Right renal cortex interstitium (tissue), 3 donors: Measurements from ENCODE around the gene GDPD4. TPM values are rescaled to one million over a fixed set of nuclear protein-coding genes. Genes with fewer than 3 reads are reported as not detected.
"Not testable (repeated sequence)": the region's sequence is repeated elsewhere in the genome, so short reads cannot be mapped to it uniquely, and the experiment has no call there.

Experiments used
- DNase-seq, 3 donors: peaks; one replicate each; pipeline ENCODE4 v3.0.0-alpha.2; 2013; ENCODE audit warnings: low read depth in 3 of 3, low spot score in 2 of 3
- polyA plus RNA-seq, 3 donors: library from polyadenylated mRNA; unstranded; fragments of 120-200 nt; gene quantifications; one replicate each; pipeline ENCODE4 v1.2.1, GENCODE V29; 2013; ENCODE audit not compliant: insufficient read length in 3 of 3

Gene GDPD4
- polyA plus RNA-seq, 3 donors: 0.04 to 0.35 TPM; not detected in 1

DNA sequence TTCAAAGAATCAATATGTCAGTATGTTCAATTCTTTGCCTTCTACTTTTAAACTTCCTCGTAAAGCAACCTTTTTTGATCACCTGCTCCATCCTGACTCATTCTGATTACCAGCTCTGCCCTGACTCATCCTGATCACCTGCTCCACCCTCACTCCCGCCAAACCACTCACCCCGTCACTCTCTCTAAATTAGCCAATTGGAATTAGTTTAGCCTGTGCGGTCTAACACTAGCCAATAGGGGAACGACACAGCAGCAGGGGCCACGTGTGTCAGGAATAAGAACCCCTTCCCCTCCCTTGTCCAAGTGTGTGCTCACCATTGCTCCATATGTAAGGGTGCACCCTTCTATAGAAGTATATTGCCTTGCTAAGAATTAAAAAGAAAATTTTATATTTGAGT lies 1.5 kb downstream of the GDPD4 start:
- not testable (repeated sequence) for DNase-seq

DNA sequence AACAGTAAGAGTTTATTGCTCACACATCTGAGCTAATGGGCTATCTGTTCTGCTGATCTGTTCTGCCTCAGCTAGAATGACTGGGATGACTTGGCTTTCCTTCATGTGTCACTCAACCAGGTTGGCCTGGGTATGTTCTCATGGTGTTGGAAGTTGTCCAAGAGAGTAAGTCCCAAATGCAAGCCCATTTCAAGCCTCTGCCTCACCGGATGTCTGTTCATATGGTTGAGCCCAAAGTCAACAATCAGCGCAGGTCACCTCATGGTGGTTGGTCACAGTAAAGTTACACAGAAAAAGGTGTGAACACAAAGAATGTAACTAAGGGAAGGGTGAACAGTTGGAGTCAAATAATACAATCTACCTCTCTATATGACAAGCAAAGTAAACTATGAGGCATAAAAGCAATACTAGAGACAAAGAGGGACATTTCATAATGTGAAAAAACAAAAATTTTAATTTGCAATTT lies 1.9 kb downstream of the GDPD4 start:
- no peak for DNase-seq

DNA sequence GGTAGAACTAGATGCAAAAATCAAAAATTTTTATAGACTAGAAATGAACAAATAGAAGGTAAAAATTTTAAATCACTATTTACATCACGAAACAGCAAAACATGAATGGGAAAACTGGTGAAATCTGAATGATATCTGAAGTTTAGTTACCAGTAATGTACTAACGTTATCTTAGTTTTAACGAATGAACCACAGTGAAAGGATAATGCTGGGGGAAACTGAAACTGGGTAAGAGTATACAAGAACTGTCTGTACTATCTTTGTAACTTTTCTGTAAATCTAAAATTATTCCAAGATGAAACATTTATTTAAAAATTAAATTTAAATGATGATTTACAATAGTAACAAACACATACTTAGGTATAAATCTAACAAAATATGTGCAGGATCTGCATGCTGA lies 7.4 kb downstream of the GDPD4 start:
- DNase-seq: no peak

DNA sequence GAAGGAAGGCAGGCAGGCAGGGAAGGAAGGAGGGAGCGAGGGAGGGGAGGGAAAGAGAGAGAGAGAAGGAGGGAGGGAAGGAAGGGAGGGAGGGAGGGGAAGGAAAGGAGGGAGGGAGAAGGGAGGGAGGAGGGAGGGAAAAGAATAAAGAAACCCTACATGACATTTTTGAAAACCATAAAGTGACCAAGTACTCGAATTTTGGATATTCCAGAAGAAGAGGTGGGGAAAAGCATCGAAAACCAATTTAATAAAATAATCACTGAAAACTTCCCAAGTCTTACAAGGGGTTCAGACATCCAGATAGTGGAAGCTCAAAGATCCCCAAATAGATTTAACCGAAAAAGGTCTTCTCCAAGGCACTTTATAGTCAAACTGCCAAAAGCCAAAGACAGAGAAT lies 11.7 kb downstream of the GDPD4 start:
- no peak for DNase-seq

DNA sequence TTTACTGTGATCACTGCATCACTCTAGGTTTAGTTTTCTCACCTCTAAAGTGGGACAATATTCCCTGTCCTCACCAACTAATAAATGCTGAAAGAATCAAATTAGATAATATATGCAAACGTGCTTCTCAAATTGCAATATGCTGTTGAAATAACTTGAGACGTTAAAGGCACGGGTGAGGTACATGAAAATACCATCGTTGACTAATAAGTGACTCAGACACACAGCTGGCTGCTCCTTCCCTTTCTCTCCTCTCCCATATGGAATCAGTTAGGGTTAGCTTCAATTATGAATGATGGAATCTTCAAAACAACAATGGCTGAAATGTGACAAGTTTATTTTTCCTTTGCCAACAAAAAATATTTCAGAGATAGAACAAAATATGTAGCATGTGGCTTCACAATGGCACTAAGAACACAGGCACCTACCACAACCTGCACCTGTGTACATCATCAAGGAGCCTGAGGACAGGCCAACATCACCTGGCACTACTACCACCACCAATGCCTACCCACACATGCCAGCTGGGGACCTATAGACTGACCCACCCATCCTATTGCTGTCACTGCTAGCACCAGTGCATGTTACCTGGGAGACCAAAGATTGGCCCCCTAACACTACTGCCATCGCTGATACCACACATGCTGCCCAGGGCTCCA lies 13.7 kb downstream of the GDPD4 start:
- DNase-seq: no peak

DNA sequence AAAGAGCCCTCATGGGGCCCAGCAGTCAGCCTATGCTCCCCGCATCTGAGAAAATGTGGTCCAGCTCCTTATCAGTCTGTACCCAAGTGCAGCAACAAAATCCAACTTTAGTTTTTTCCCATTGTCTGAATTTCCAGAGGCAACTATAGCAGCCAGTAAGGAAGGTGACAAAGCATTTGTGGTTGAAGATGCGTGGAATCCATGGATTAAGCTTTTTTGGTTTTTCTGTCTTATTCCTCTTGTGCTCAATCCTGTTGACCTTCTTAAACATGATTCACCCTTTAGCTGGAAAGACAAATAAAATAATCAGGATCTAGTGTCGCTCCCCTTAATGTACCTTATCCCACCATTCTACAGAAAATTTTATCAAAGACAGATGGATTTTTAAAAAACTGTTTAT lies 14.3 kb downstream of the GDPD4 start:
- no peak for DNase-seq

DNA sequence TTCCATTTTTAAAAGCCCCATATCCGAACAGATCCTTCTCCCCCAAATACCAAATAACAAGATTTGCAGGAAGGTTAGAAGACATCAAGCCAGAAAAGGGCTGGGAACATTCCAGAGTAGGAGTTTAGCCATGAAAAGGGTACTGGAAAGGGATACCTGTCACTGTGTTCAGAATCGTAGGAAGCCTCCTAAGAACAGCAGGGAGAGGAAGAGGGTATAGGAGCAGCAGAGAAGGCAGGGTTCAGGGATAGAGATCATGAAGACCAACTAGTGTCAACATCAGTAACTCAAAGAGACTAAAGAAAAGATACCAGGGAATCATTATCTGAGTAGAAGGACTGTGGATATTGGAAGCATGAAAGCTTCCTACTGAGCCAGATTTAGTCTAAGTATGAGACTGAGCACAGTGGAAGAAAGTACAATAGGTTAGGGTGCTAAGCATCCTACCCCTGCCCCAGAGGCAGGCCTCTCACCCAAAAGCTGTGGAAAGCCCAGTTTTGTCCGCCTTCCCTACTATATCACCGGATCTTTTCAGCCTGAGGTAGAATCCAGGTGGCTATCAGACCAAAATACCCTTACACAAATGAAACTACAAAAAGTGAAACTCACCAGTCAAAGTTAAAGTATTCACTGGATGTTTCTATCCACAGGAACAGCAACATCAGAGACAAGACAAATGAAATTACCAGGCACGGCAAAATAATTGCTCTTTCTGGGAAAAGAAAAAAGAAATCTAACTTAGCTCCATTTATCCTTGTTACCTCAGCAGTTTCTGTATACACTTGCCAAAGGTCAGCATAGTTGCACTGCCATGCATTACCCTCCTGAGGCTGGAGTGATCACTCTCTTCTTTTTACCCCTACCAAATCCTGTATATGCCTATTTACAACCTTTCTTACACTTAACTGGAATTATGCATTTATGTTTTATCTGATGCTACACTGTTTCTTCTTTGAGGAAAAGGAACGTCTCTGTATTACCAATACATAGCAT lies 16.7 kb downstream of the GDPD4 start:
- DNase-seq: no peak

DNA sequence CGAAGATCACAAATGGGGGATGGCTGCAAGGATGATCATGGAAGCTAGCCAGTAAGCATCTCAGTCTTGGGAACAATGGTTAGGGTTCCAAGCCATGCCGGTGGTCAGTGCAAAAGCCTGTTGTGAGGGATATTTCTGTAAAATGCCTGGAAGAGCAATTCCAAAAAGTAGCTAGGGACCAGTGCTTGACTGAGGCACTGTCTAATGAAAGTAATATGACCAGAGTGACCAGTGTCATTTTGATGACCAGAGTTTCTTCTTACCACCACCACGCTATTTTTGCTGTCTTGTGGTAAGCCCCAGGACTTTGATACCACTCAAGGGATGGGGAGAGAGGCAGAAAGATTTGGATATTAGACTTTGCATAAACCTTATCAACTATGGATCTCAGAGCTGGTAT lies 18.4 kb downstream of the GDPD4 start:
- no peak for DNase-seq

DNA sequence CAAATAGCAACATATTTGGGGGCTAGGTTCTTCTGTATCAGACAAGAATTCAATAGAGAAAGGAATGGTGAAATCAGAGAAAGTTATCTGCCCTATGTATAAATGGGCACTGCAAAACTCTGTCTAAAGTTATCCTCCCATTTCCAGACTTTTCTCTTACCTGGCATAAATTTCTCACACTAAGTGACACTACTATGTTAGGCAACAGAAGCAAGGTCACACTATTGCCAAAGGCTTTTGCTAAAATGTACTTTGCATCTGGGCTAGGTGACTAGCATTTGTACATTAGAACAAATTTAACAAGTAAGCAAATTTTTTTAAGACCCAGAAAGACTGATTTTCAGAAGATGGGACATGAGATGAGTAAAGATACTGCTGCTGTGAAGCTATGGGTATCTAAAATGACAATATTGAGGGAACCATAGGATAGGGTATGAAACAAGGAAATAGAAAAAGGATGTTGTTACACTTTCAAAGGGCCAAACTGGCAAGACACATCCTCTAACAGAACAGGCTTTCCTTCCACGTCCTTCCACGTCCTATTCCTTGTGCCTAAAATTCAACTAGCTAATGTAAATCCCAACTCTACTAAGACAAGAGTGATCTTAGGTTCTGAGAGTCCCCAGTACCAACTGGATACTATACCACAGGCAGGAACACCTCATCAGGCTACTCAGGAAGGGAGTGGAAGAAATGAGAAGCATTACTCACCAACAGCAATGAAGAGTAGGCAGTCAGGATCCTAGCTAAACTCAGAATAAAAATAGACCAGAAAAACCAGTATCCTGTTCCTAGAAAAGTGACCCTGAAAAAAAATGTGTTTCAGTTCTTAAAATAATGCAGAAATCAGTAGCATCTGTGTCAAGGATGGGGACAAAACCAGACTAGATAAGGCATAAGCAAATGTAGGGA lies 22.6 kb downstream of the GDPD4 start:
- no peak for DNase-seq

DNA sequence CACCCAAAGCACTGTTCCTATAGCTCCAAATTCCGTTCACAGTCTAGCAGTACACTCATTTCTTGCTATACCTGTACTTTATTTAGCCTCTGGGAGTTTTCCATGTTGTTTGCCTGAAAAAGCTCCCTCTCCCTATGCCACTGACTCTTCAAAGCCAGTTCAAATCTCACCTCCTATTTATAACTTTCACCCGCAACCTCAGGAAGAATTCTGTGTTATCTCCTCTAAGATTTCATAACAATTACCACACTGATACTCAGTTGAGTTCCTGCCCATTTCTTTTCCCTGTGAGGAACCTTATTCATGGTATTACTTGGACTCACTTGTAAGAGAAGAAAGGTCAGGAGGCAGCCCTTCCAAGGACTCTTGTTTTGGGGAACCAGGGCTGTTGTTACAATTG lies 25.2 kb downstream of the GDPD4 start:
- DNase-seq: no peak

DNA sequence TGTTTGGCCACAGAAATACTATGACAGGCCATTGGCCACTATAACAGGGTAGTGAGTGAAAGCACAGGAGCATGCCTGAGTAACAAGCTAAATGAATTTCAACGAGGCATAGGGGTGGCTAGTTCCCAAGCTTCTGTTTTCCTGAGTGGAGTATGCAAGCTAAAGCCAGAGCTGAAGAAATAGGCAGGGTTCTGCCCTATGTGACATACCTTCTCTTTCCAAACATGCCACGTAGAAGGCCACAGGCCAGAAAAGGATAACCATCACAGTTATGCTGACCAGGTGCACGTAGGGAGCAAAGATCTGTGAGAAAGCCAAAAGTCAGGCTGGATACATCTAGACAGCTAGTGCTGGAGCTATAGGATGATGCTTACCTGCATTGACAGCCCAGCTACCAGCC lies 30.6 kb downstream of the GDPD4 start:
- no peak for DNase-seq

DNA sequence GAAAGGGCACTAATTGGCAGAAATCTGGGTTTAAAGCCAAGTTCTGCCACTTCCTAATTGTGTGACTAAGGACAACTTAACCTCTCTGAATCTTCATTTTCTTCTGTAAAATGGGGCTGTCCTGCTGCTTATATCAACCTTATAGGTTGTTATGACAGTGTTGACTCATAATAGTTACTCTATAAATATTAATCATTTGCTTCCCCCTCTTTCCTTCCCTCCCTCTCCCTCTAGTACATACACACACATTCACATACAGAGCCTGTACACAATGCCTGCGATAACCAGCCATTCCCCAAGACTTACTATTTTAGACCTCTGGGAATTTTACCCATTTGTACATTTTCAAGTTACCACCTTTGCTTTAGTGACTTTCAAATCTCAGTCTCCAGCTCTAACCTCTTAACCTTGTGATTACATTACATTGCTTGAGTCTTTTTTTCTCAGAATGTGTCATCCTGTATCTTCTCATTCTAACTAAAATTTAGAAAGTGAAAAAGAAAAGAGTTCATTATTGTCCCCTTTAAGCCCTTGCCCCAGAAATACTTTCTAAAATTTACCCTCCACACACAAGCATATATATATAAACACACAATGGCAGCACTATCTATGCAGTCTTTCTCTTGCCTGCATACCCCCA lies 31.9 kb downstream of the GDPD4 start:
- DNase-seq: no peak

DNA sequence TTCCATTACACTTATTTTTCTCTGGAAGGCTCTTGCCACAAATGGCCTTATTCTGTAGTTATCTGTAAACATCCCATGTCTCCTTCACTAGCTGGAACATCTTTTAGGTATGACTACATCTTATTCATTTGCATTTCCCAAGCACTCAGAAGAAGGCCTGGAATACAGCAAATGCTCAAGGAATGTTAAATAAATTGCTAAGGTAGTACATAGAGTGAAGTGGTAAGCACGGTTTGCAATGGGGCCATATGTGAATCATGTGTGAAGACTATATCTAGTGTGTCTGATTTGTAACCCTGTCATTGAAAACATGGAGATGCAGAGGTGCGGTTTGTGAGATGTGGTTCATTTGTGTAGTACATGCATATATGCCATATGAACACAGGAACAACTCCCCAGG lies 33.5 kb downstream of the GDPD4 start:
- no peak for DNase-seq

DNA sequence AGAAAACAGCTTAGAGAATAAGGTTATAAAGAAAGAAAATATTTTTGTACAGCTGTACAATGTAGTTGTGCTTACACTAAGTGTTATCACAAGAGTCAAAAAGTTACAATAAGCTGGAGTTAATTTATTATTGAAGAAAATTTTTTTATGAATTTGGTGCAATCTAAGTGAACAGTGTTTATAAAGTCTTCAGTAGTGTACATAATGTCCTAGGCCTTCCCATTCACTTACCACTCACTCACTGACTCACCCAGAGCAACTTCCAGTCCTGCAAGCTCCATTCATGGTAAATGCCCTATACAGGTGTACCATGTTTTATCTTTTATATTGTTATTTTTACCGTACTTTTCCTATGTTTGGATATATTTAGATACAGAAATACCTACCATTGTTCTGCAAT lies 34.7 kb downstream of the GDPD4 start:
- DNase-seq: no peak

DNA sequence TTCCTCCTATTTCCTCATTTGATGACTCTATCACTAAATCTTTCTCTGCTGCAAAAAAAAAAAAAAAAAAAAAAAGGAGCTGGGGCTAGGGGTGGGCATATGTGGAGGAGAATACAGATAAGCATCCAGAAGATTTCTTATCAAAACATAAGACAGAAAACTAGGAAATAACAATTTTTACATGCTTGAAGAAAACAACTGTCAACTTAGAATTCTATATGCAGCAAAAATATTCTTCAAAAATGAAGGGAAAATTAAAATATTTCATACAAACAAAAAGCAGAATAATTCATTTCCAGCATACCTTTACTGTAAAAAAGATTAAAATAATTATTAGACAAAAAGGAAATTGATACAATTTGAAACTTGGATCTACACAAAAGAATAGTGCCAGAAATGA lies 38.7 kb downstream of the GDPD4 start:
- no peak for DNase-seq

DNA sequence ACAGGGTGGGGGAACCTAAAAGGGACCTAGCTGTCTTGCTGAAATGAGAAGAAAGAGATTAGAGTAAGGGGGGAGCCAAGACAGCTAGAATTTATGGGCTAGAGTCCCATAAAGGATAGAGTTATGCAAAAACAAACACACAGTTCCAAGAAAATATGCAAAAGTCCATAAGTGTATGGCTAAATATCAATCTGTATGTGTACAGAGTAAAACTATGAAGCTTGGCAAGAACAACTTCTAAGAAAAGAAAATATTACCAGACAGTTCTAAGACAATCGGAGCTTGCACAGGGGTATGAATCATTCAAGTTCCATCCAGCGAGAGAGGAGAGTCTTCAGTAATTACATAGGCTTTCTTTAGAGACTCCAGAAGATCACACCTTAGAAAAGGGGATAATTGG lies 41.8 kb downstream of the GDPD4 start:
- no peak for DNase-seq

DNA sequence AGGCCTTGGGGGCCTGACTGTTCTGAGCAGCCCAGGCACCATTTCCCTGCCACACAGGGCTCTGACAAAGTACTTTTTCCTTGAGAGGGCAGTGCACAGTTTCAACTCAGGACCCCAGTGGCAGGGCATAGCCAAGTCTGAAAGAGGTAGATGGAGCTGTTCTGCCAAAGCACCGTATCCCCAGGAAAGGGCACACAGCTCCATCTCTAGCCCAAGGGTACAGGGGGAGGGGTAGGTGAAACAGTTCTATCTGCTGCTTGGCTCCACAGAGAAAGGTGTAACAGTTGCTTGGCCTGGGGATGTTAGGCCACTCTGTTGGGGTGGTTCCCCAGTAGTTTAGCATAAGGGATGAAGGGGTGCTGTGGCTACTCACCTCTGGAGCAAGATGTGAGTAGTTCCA lies 47.8 kb downstream of the GDPD4 start:
- DNase-seq: no peak

DNA sequence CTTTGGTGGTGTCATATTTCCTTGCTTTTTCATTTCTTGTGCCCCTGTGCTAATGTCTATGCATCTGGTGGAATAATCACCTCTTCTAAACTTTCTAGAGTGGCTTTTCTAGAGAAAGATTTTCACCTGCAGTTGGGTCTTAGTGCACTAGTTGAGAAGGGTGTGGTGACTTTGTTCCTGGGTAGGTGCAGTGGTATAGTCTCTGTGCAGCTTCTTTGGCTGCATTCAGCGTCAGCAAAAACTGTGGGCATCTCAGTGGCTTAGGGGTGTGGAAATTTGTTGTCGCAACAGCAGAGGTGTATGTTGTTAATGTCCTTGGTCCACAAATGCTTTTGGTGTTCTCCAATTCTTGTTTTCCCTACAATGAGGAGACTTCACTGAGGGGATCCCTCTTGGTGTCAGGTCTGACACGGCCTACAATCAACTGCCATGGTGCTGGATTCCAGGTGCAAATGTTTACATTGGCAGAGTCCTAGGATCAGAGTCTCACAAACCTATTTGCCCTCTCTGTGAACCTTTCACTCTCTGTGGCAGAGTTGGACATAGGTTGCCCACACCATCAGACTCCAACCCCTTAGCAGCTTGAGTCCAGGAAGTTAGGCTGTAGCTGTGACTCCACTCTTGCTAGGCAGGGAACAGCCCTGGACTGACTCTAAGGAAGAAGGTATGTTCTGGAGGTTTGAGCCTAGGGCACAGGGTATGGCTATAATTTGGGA lies 48.8 kb downstream of the GDPD4 start:
- DNase-seq: no peak

DNA sequence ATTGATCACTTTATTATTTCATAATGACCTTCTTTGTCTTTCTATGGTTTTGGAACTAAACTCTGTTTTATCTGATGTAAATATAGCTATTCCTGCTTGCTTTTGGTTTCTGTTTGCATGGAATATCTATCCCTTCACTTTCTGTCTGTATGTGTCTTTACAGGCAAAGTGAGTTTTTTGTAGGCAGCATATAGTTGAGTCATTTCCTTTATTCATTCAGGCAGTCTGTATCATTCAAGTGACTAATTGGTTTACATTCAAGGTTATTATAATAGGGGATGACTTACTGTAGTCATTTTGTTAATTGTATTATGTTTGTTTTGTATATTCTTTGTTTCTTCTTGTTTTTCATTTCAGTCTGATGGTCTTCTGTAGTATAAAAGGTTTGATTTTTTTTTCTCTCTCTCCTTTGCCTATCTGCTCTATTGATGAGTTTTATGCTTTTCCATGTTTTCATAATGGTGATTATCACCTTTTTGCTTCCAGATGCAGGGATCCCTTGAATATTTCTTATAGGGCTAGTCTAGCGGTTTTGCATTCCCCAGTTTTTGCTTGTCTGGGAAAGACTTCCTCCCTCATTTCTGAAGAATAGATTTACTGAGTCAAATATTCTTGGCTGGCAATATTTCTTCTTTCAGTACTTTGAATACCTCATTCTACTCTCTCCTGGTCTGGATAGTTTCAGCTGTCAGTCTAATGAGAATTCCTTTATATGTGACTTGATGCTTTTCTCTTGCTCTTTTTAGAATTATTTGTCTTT lies 50.4 kb downstream of the GDPD4 start:
- DNase-seq: no peak
